Measurements from ENCODE around the gene SIAE.
"Not testable (repeated sequence)": the region's sequence is repeated elsewhere in the genome, so short reads cannot be mapped to it uniquely, and the experiment has no call there.

The SIAE gene

DNA sequence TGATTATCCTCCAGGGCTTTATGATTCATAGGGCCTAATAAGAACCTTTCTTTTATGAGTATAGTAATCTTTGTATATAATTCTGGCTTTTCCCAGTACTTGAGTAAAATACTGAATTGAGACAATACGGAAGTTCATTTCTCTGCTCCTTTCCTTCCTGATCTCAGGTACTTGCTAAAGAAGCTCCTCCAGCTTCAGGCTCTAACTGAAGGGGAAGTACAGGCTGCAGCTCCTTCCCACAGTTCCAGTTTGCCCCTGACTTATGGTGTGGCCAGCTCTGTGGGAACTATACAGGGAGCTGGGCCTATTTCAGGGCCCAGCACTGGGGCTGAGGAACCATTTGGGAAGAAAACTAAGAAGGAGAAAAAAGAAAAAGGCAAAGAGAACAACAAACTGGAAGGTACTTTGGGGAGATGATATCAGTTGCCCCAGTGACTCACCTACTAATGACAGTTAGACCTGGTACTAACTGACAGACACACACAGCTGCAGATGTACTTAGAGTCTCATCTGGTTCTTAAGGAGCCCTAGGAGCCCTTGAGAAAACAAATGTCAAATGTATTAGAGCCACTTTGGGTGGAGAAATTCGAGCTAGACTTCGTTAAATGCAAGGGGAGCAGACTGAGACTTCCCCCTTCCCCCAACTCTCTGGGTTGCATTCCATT, 47.9 kb downstream of the SIAE start:
- DNase-seq (ENCODE audit: low read depth in 2 of 2) = no peak

DNA sequence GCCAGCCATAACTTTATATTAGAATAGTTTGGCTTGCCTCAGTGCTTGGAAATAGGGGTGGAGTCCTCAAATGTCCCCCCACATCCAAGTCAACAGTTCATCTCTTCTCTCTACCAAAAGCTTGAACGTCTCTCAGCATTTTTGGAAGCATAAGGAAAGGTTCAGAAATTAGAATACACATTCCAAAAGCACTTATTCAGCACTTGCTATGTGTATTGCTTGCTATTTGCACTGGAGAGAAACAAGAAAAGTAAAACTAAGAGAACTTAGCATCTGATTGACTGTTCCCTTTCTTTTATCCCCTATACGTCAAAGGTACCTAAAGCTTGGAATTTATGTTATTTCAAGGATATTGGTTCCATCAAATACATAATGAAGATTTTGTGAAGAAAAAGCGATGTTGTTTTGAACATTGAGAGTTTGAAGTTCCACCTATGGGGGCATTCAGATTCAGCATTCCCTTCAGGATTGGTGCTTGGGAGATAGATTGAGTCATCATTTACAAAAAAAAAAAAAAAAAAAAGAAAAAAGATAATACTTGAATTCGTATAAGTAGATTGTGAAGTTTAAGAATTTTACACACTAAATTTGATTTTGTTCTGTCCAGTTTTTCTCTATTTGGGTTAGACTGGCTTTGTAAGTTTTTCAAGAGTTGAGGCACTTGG, 49.5 kb downstream of the SIAE start:
- DNase-seq (ENCODE audit: low read depth in 2 of 2) = no peak

DNA sequence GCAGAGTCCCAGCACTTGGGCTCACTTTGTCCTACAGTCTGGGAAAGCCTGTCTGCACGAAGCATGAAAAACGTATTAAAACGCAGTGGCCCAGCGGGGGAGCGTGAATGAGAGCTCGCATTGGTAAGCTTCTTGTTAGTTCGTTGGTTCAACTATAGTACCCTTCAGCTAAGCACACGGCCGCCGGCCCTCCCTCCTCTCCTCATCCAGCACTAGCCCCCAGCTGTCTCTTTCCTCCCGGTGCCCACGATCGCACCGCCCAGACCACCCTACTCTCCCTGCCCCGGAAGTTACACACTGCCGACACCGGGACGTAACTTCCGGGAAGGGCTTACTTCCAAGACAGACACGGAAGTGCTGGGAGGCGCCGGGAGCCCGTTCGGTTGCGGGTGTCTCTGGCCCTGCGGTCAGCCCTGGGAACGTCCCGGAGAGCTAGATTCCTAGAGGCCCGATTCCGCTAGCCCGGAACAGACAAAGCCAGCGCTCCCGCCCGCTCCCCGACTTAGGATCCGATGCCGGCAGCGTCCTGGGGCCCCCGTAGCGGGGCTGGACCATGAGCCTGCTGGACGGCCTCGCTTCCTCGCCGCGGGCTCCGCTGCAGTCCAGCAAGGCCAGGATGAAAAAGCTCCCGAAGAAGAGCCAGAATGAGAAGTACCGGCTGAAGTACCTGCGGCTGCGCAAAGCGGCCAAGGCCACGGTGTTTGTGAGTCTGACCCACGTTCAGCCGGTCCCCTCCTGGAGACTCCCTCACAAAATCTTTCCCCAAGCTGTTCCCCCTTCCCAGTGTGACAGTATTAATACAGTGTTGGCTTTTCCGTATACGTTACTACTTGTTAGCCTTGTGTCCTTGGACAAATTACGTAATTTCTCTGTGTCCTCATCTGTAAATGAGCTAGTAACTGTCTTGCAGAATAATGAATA, 50.7 kb downstream of the SIAE start, which contains the start of gene TBRG1:
Gene TBRG1, plus strand, starts transcription at position 334 of the 921 bp plus-strand sequence. Its CDS starts 220 bp downstream, at position 554.
- peak; percentile 63 to 79 for DNase-seq (ENCODE audit: low read depth in 2 of 2)

DNA sequence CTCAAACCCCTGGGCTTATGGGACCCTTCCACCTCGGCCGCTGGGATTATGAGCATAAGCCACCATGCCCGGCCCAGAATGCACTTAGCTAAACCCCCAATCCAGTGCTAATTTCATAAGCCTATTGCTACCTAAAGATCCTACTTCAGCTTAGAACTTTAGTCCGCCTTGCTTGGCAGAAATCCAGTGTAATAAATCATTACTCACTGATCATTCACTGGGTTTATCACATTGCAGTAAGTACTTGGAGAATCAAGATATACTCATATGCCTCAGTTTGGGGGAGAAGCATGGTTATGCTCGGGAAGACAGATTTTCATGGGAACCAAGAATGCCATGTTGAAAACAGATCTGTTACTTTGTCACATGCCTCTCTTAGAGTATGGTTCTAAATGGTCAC, 54.7 kb downstream of the SIAE start:
- no peak for DNase-seq (ENCODE audit: low read depth in 2 of 2)

DNA sequence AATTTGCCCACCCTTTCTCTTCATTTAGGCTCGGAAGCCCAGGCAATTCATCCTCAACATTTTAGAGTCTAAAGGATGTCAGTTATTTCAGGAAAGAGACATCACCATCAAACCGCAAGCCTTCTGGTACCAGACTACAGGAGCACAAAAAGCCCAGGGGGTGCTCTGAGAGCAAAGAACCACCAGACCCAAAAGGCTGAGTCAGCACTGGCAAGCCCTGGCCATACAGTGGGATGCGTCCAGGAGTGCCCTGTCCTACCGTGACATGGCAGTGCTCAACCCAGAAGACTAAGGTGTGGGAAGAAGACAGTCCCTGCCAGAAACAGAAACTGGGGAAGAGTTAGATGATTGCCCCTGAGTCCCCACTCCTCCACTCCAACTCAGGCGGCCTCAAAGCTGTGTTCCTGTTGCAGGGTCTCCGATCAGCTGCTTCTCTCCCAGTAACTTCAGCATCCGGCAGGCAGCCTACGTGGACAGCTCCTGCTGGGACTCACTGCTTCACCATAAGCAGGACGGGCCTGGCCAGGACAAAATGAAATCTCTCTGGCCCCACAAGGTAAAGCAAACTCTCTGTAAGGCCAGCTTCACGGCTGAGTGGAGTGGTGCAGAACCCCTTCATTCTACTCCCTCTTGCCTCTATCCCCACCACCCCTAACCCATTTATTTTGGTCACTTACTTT, 60.8 kb downstream of the SIAE start:
- no peak for DNase-seq (ENCODE audit: low read depth in 2 of 2)

DNA sequence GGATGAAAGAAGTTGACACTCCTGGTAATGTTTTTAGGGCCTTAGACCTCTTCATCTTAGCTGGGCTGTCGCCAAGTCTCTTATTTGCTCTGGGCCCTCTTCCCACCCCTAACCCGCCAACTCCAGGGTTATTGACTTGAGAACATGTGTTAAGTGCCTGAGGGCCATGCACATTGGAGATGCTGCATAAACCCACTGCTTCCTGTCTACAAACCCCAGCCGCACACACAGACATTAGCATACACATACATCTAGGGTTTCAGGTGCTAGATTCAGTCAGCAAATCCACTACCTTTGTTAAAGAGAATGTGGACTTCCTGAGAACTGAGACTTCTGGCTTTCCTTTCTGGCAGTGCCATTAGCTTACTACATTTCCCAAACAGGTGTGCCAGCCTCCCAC, 61.5 kb downstream of the SIAE start:
- no peak for DNase-seq (ENCODE audit: low read depth in 2 of 2)

DNA sequence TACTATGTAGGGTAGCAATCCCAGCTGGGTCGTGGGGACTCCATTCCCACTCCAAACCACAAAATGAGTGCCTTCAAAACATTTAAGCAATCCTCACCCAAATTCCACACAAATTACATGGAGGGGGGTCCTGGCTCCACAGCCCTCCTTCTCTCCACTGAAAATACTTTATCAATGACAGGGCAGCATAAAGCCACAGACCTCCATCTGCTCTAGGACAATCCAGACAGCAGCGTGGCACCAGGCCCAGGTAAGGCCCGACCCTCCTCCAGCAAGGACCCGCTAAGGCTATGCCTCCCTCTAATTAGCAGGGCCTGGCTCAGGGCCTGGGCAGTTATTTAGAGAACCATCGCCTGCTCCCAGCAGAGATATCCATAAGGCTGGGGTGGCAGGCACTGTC, 62.5 kb downstream of the SIAE start, which contains the start of gene PANX3:
Gene PANX3, plus strand, starts transcription at position 365 of the 400 bp plus-strand sequence. CDS start 129 bp downstream, outside the sequence.
- DNase-seq (ENCODE audit: low read depth in 2 of 2) = no peak

DNA sequence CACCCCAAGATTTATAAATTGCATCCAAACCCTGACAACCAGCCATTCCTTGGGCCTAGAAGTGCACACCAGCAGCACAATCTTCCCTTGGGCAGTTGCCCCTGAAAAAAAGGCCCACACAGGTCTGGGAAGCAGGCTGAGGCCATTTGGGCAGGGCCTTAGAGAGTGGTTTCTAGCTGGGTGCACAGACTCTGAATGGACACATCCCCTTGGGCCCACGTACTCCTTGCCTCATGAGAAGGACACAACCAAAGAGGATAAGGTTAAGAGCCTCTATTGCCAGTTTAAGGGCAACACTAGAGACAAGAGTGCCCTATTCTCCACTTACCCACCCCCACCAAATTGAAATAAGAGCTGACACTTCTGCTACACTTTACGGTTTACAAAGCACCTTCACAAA, 63.2 kb downstream of the SIAE start:
- DNase-seq (ENCODE audit: low read depth in 2 of 2) = no peak

DNA sequence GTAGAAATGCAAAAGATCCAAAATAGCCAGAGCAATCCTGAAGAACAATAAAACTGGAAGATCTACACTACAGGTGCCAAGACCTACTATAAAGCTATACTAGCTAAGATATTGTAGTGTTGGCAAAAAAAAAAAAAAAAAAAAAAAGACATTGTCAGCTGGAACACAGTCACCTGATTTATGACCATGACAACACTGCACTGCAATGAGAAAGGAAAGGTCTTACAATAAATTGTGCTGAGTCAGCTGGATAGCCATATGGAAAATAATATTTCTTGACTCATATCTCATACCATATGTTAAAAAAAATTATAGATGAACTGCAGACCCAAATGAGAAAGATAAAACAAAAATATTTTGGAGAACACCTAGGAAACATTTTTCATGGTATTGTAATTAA, 65.4 kb downstream of the SIAE start:
- no peak for DNase-seq (ENCODE audit: low read depth in 2 of 2)

DNA sequence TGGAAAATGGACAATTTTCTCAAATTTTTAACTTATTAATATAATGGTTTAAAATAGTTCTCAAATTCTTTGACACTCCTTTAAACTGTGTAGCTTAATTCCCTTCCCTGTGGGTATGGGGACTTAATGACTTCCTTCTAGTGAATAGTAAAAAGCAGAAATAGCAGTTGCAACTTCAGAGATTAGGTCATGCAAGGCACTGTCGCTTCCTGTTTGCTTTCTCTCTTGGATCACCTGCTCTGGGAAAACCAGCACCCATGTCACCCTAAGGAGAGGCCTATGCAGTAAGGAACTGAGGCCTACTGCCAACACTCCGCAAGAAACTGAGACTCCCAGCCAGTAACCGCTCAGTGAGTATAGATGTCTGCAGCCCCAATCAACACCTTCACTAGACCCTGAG, 67.8 kb downstream of the SIAE start:
- no peak for DNase-seq (ENCODE audit: low read depth in 2 of 2)

DNA sequence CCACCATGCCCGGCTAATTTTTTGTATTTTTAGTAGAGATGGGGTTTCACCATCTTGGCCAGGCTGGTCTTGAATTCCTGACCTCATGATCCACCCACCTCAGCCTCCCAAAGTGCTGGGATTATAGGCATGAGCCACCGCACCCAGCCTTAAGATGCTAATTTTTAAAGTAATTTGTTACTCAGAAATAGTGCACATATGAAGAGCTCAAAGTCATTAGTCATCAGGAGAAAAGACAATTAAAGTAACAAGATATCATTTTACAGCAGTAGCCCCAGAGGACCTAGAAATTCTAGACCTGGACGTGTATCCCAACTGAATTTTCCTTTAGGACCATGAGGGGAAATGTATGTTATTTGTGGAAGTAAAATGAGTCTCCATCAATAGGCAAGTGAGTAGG, 70.8 kb downstream of the SIAE start:
- not testable (repeated sequence) for DNase-seq (ENCODE audit: low read depth in 2 of 2)

DNA sequence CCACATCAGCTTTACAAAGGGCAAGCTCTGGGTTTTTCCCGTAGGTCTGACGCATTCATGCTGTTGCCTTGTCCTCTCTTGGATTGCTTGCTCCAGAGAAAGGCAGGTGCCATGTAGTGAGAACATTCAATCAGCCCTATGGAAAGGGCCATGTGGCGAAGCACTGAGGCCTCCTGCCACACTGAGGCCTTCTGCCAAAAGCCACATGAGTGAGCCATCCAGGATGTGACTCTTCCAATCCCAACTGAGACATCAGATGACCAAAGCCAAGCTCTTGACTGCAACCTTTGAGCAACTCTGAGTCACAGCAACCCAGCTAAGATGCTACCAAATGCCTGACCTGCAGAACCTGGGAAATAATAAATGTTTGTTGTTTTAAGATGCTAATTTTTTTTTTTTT, 71.3 kb downstream of the SIAE start:
- DNase-seq (ENCODE audit: low read depth in 2 of 2) = no peak

DNA sequence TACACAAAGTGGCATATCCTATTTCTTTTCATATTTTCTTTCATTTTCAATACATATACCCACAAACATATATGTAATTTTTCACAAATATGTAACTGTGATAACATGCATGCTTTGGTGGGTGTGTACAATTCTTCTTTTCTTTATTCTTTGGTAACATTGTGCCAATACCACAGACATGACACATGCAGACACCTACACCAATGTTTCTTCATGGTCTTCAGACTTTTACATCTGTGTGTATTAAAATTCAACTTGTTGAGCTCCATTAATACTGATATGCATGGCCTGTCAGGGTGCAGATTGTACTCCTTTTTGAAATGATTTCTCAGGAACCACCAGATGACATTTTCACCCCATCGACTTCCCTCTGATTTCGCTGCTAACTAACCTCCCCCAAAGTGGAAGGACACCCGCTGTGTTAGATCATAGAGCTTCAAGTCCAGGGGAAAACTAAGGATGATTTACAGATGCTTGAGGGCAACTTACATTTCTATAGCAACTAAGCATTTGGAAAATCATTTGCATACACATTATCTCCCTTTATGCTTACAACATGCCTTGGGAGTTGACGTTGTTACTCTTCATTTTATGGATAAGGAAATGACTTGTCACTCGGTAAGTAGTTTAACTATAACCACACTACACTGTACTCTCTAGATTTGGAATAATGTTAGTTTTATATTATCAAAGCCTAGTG, 72.8 kb downstream of the SIAE start:
- DNase-seq (ENCODE audit: low read depth in 2 of 2) = no peak

DNA sequence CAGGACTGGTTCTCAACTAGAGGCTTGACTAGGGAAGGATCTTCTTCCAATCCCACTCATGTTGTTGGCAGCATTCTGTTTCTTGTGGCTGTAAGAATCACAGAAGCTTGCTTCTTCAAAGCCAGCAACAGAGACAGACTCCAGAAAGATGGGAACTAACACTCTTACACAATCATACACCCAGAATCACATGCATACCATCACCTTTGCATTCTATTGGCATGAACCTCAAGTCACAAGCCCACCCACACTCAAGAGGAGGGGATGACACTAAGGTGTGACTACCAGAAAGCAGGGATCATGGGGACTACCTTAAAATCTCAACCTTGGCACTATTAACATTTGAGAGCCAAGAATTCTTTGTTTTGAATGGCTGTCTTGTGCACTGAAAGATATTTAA, 75.9 kb downstream of the SIAE start:
- DNase-seq (ENCODE audit: low read depth in 2 of 2) = no peak

DNA sequence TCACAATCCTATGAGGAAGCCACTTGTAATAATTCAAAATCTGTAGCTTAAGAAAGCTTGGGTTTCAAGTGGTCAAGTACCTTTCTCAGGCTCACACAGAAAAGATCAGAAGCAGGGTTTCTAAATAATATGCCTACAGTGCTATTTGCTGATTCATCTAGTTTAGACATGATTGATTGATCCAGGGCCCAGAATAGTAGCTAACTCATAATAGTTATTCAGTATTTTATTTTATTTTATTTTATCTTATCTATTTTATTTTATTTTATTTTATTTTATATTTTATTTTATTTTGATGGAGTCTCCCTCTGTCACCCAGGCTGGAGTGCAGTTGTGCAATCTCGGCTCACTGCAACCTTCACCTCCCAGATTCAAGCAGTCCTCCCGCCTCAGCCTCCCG, 78.2 kb downstream of the SIAE start:
- DNase-seq (ENCODE audit: low read depth in 2 of 2) = no peak

DNA sequence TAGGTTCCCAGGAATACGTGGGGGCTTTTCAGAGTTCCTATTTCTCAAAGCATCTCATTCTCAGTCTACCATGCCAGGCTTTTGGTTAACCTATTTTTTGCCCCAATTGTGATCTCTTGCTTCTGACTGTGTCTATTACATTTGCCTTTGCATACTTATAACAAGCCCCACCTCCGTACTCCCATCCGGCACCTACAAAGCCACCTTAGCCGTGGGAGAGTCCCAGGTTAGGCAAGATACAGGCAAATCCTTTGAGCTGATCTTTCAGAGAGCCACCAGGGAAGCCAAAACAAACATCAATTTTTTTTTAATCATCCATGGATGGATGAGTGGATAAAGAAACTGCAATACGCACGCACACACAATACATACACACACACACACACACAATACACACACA, 80.9 kb downstream of the SIAE start:
- DNase-seq (ENCODE audit: low read depth in 2 of 2) = no peak

DNA sequence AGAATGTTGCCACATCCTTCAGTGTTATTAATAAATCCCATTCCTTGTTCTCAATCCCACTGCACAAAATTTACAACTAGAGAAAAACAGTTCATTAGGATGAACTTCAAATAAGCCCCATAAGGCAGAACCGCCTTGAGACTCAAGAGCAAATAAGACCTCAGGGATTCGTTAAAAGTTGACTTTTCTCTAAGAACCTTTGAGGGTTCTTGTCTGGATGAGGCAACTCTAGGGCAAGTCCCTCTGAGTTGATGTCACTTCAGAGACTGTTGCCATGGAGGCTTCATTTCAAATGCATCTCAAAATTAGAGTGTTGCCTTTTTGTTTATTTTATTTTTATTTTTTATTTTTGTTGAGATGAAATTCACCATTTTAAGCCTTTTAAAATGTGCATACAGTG, 82.1 kb downstream of the SIAE start:
- no peak for DNase-seq (ENCODE audit: low read depth in 2 of 2)

DNA sequence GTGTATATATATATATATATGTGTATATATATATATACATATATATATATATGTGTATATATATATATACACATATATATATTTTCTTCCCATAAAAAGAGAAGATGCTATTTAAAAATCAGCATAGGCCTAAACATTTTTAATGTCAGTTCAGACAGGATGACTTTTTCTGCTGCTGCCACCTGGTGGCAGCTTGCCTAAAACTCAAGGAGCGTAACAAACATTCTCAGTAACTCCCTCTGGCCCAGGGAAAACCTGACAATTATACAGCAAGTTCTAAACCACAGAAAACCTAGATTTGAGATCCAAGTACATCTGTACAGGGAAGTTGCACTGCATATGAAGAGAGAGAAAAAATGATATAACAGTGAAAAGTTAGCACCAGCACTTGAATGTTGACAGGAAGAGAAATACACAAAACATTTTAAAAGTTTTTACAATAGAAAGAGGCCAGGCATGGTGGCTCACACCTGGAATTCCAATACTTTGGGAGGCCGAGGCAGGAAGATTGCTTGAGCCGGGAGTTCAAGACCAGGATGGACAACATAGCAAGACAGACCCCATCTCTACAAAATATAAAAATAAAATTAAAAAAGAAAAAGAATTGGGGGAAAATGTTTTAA, 87.2 kb downstream of the SIAE start:
- no peak for DNase-seq (ENCODE audit: low read depth in 2 of 2)

DNA sequence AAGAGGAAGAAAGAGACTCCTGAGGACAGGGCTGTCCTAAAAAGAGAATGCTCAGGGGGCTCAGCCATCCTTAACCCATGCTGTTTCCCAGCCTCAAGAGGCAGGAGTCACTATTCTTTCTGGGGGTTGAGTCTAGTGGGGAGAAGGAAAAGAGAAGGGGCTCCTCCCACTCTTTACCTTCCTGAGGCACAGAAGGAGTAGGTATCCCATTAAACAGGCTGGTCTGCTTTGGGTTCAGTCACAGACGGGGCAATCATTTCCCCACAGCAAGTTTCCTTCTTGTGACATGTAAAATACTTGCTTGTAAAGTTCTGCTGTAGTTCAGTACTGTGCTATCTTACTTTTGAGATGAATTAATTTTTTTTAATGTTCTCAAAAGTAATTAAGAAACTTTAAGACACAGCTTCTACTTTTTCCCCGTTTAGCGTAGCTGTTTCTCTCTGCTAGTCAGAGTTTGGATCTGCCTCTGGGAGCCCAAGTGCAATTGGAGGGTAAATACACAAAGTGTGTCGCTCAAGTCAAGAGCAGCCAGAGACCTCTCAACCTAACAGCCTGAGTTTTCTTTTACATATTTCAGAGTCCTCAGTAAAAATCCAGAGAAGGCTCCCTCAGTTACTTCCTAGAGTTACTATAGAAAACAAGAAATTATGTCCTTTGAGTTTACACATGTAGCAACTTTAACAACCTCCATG, 88.7 kb downstream of the SIAE start:
- DNase-seq (ENCODE audit: low read depth in 2 of 2) = no peak

DNA sequence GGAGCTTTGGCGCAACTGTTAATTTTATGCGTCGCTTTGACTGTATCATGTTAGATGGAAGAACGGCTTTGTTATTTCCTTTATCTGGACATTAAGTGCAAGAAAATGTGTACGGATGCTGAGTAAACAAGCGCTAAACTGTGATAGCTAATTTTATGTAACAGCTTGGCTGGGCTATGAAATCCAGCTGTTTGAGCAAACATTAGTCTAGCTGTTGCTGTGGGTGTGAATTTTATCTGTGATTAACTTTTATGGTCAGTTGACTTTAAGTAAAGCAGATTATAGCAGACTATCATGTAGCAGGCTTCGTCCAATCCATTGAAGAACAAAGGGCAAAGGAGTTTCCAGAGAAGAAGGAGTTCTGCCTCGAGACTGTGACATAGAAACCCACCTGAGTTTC, 89.8 kb downstream of the SIAE start:
- no peak for DNase-seq (ENCODE audit: low read depth in 2 of 2)

Measured in activated CD8-positive, alpha-beta memory T cell treated with anti-CD3 and anti-CD28 coated beads for 4 hours (primary cell).